ENCODE data around the gene TECPR1. TPM values are rescaled to one million over a fixed set of nuclear protein-coding genes. Genes with fewer than 3 reads are reported as not detected.
A peak's percentile ranks its signal among the peaks of the same experiment; 100 is the strongest.

TECPR1 gene
- total RNA-seq, 1 experiment from 2014 or later = 26.4 TPM

DNA sequence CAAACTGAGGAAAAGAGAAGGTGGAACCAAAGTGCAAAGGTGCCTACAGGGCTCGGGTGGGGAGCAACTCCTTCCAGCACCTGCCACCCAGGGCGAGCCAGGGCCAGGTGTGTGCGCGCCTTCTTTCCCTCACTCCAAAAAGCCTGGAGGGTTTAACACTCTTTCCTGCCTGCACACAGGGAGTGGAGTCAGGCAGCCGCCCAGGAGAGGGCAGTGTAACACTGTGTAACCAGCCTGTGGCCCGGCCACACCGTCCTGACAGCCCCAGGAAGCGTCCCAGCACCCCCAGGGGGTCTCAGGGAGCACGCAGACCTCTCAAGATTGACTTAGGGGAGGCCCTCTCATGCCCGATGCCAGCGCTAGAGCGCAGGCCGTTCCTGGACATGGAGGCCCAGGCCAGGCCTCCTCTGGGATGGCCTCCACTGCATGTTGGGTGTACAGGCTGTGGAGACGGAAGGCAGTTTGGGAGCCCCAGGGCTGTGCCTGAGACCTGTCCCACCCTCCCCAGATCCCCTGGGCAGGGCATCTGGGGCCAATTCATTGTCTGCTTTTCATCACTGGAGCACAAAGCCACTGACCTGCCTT is 42.9 kb upstream of the TECPR1 start:
- H3K4me3 Mint-ChIP-seq (ENCODE audit: unreplicated experiment) = no peak overlapping the region
- H3K4me1 Mint-ChIP-seq (ENCODE audit: low read depth, unreplicated experiment) = peaks cover 16% of the 10 kb centered on the region
- CTCF ChIA-PET = interaction anchor here (1.1 kb wide), 1 partner anchor 122 kb away, joined by 3 read pairs; no protein-coding TSS in a partner anchor
- no peaks in the 10 kb centered on the region for H3K27me3 Mint-ChIP-seq (ENCODE audit: insufficient read depth, unreplicated experiment)
- POLR2A ChIA-PET = interaction anchor here (1.2 kb wide), 1 partner anchor 106 kb away, joined by 4 read pairs; the partner anchor contains the start of gene BAIAP2L1
- H3K4me1 ChIP-seq = peaks cover 9% of the 10 kb centered on the region
- H3K36me3 ChIP-seq (ENCODE audit: control insufficient read depth, insufficient read depth, low read length) = peaks cover 2% of the 10 kb centered on the region
- no peak overlapping the region for H3K4me3 ChIP-seq (ENCODE audit: low read depth, low read length)
- no TSS peak for BruUV-seq (replicated peaks)
- peak overlapping the region; percentile 85 for H3K27ac Mint-ChIP-seq (ENCODE audit: unreplicated experiment)
- peak; percentile 82 to 88 for DNase-seq
- peaks cover 87% of the 10 kb centered on the region for H3K36me3 Mint-ChIP-seq (ENCODE audit: insufficient read depth, unreplicated experiment)
- intact Hi-C loops (cut with micrococcal nuclease; ENCODE audit: unreplicated experiment) = loop anchor here (1.0 to 10.0 kb wide), 3 partner anchors 106 to 550 kb away; partner anchors contain the start of gene BAIAP2L1
- no peaks in the 10 kb centered on the region for H3K27me3 ChIP-seq (replicated peaks; ENCODE audit: control insufficient read depth, insufficient read depth, low read length)
- no peaks in the 10 kb centered on the region for H3K9me3 Mint-ChIP-seq (ENCODE audit: unreplicated experiment)
- no peaks in the 10 kb centered on the region for H3K9me3 ChIP-seq
- peak; percentile 84 to 89 for TF ChIP-seq CTCF (IDR thresholded peaks at IDR 0.05; ENCODE audit: insufficient read depth in 1 of 2, low read depth in 1 of 2, low read length in 1 of 2, severe bottlenecking in 1 of 2, unreplicated experiment in 1 of 2)

DNA sequence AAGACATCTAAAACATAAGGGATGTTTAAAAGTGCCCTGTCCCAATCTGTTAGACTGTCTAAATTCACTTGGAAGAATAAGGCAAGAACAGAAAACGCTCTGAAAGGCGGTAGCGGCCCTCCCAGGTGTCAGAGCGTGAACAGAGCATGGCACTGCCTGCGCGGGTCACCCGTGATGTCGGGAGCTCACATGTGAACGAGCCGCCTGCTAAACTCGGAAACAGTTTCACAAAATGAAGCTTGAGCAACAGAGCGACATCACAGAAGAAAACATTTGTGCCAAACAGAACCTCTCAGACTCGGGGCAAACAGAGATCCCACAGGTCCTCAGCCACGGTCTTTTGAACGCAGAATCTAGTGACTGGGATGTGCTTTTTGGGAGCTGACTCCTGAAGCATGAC is 42.3 kb upstream of the TECPR1 start:
- H3K36me3 ChIP-seq (ENCODE audit: control insufficient read depth, insufficient read depth, low read length) = peaks cover 2% of the 10 kb centered on the region
- Mint-ChIP-seq H3K36me3 (ENCODE audit: insufficient read depth, unreplicated experiment) (peaks cover 91% of the 10 kb centered on the region), H3K27ac (ENCODE audit: unreplicated experiment) (peak overlapping the region; percentile 85), H3K9me3 (ENCODE audit: unreplicated experiment) (no peaks in the 10 kb centered on the region), H3K27me3 (ENCODE audit: insufficient read depth, unreplicated experiment) (no peaks in the 10 kb centered on the region), H3K4me1 (ENCODE audit: low read depth, unreplicated experiment) (peaks cover 16% of the 10 kb centered on the region), H3K4me3 (ENCODE audit: unreplicated experiment) (no peak overlapping the region)
- no peaks in the 10 kb centered on the region for H3K27me3 ChIP-seq (replicated peaks; ENCODE audit: control insufficient read depth, insufficient read depth, low read length)
- TF ChIP-seq CTCF (IDR thresholded peaks at IDR 0.05; ENCODE audit: insufficient read depth in 1 of 2, low read depth in 1 of 2, low read length in 1 of 2, severe bottlenecking in 1 of 2, unreplicated experiment in 1 of 2) = no peak
- intact Hi-C loops (cut with micrococcal nuclease; ENCODE audit: unreplicated experiment) = loop anchor here (1.0 to 10.0 kb wide), 3 partner anchors 107 to 550 kb away; partner anchors contain the start of gene BAIAP2L1
- ChIA-PET POLR2A (no interaction called here), CTCF (interaction anchor here (1.1 kb wide), 1 partner anchor 122 kb away, joined by 3 read pairs; no protein-coding TSS in a partner anchor)
- peaks cover 9% of the 10 kb centered on the region for H3K4me1 ChIP-seq
- no peak overlapping the region for H3K4me3 ChIP-seq (ENCODE audit: low read depth, low read length)
- no peak for DNase-seq
- no peaks in the 10 kb centered on the region for H3K9me3 ChIP-seq
- BruUV-seq (replicated peaks) = no TSS peak

GRCh38 chr7:98293746-98294145 is 41.7 kb upstream of the TECPR1 start:
- ChIA-PET CTCF (interaction anchor here (1.1 kb wide), 1 partner anchor 123 kb away, joined by 3 read pairs; no protein-coding TSS in a partner anchor), POLR2A (no interaction called here)
- Histone ChIP-seq H3K27me3 (replicated peaks; ENCODE audit: control insufficient read depth, insufficient read depth, low read length) (no peaks in the 10 kb centered on the region), H3K4me1 (peaks cover 9% of the 10 kb centered on the region), H3K4me3 (ENCODE audit: low read depth, low read length) (no peak overlapping the region), H3K9me3 (no peaks in the 10 kb centered on the region), H3K36me3 (ENCODE audit: control insufficient read depth, insufficient read depth, low read length) (peaks cover 2% of the 10 kb centered on the region)
- H3K27ac Mint-ChIP-seq (ENCODE audit: unreplicated experiment) = peak overlapping the region; percentile 85
- no TSS peak for BruUV-seq (replicated peaks)
- intact Hi-C loops (cut with micrococcal nuclease; ENCODE audit: unreplicated experiment) = loop anchor here (1.0 to 10.0 kb wide), 3 partner anchors 108 to 551 kb away; partner anchors contain the start of gene BAIAP2L1
- no peak for TF ChIP-seq CTCF (IDR thresholded peaks at IDR 0.05; ENCODE audit: insufficient read depth in 1 of 2, low read depth in 1 of 2, low read length in 1 of 2, severe bottlenecking in 1 of 2, unreplicated experiment in 1 of 2)
- no peak for DNase-seq
- peaks cover 97% of the 10 kb centered on the region for H3K36me3 Mint-ChIP-seq (ENCODE audit: insufficient read depth, unreplicated experiment)
- no peaks in the 10 kb centered on the region for H3K27me3 Mint-ChIP-seq (ENCODE audit: insufficient read depth, unreplicated experiment)
- peaks cover 16% of the 10 kb centered on the region for H3K4me1 Mint-ChIP-seq (ENCODE audit: low read depth, unreplicated experiment)
- no peaks in the 10 kb centered on the region for H3K9me3 Mint-ChIP-seq (ENCODE audit: unreplicated experiment)
- no peak overlapping the region for H3K4me3 Mint-ChIP-seq (ENCODE audit: unreplicated experiment)
